Jurkat, Clone E6-1 (cell line): ENCODE measurements around the gene SMARCD1.

ENCODE experiments used
- DNase-seq: peaks from one replicate; pipeline ENCODE4 v3.0.0-alpha.2; 2011; ENCODE audit warnings: low read depth, low spot score
- H3K4me3 ChIP-seq: 2 replicates; pipeline ENCODE4 v1.5.1; 2011; ENCODE audit warnings: mild to moderate bottlenecking, low read length, control low read depth, moderate library complexity

Gene SMARCD1

DNA sequence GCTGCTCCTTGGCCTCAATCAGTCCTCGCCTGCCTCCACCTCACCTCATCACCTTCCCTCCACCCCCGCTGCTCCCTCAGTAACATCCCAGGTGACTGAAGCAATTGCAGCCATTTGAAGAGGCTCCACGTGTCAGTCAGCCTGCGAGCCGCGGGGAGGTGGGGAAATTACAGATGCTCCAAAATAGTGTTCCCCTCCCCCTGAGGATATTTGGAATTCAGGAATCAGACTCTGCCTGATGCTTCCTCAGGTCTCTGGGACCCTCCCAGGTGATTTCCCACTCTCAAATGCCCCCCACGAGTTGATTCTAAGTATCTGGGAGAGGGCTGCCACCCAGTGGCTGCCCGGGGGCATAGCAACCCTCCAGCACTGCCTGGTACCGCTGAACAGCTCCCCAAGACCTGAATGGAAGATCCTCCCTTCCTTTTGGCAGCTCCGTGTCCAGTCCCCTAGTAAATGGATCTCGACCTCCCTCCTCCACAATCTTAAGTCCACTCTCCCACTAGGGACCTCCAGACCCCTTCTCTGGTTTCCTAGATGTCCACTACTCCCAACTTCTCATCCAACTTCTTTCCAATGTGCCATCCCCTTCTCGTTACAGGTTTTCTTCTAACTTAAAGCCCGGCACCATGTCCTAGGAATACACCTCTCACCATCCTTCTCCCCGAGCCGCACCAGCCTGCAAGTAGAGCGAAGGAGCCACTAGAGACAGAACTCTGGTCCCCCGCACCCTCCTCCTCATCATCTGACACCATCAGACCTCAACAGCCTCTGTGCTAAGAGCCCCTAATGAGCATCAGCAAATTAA is 29.1 kb upstream of the SMARCD1 start:
- H3K4me3 ChIP-seq: peak overlapping the region; percentile 38
- no peak for DNase-seq

- H3K4me3 ChIP-seq: peak overlapping the region; percentile 56
These were observed 28.5 kb upstream of the SMARCD1 start for GRCh38 chr12:50056639-50056976.

DNA sequence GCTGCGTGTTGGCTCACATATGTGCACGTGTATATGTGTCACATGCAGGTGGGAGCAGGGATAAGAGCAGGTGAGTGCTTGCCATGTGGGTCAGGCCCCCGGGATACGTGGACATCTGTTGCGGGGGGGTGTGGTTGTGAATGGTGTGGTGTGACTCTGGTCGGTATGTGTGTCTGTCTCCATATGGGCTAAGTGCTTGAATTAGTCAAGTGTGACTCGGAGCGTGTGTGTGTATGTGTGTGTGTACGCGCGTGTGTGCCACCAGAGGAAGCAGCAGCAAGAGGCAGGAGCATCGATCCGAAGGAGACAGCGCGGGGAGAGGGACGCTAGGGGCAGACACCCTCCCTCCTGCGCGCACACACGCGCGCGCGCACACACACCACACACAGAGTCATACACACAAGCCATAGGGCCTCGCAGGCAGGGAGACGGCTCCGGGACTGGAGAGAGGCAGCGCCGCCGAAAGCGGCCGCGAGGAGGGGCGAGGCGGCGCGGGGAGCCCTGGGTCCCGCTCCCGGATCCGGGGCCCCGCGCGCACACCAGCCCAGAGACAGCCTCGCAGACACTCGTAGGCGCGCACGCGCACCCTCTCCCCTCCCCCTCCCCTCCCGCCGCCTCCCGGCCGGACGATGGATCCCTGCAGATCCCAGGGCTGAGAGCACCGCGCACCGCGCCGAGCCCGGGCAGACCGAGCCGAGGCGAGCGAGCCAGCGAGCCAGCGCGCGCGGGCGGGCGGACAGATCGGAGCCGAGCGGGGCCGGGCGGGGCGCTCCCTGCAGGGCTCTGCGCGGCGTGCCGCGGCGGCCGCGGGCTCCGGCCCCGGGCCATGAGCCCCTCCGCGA is 27.9 kb upstream of the SMARCD1 start, which contains the start of gene ASIC1:
Gene ASIC1 (plus strand): TSS at position 597 of the 842 bp plus-strand sequence. CDS start 1,171 bp downstream, outside the sequence.
- H3K4me3 ChIP-seq: peak within 1 kb of the TSS; percentile 56
- DNase-seq: peak; percentile 66

More at GRCh38 chr12:50056639-50056976, 28.5 kb upstream of the SMARCD1 start:
- no peak for DNase-seq

- peak overlapping the region; percentile 56 for H3K4me3 ChIP-seq
- no peak for DNase-seq
These were observed 27.1 kb upstream of the SMARCD1 start for GRCh38 chr12:50057896-50058670.

- H3K4me3 ChIP-seq: peak overlapping the region; percentile 56
- DNase-seq: no peak
These were observed 26.3 kb upstream of the SMARCD1 start for GRCh38 chr12:50058743-50059312.

GRCh38 chr12:50059440-50060119 is 25.6 kb upstream of the SMARCD1 start:
- DNase-seq: peak; percentile 85
- peak overlapping the region; percentile 56 for H3K4me3 ChIP-seq

GRCh38 chr12:50060120-50060468 is 25.0 kb upstream of the SMARCD1 start:
- DNase-seq: no peak
- H3K4me3 ChIP-seq: peak overlapping the region; percentile 56

GRCh38 chr12:50061171-50061570 is 24.0 kb upstream of the SMARCD1 start:
- no peak for DNase-seq
- no peak overlapping the region for H3K4me3 ChIP-seq

DNA sequence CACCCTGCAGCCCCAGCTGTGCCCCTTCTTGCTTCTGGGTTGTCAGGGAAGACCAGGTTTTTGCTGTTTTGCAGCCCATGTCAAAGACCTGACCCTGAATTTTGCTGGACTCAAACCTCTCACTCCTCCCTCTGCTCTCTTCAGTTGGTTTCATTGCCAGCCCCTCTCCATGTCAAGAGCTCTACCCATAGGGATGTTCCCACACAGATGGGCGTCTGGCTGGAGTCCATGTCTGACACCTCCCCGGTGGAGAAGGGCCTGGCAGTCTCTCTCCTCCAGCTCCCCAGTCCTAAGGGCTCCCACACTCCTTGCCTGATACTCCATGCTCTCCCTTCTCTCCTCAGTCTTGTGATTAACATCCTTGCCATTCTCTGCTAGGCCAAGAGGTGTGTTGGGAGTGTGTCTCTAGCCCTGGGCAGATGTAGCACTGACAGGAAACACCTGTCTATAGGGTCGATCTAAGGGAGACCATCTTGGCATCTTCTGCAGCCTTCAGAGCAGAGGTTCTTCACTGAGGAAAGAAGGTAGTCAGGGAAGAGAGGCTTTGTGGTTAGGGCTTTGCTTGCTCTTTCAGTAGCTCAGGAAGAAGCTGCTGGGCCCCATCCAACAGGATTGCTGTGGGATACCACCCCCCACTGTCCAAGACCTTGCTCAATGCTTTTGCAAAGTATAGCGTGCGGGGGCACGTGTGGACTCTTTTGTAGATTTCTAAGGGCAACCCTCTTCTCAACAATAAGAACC is 23.0 kb upstream of the SMARCD1 start:
- H3K4me3 ChIP-seq: no peak overlapping the region
- DNase-seq: peak; percentile 77

- no peak for DNase-seq
- H3K4me3 ChIP-seq: no peak overlapping the region
These were observed 22.2 kb upstream of the SMARCD1 start for GRCh38 chr12:50062728-50063460.

DNA sequence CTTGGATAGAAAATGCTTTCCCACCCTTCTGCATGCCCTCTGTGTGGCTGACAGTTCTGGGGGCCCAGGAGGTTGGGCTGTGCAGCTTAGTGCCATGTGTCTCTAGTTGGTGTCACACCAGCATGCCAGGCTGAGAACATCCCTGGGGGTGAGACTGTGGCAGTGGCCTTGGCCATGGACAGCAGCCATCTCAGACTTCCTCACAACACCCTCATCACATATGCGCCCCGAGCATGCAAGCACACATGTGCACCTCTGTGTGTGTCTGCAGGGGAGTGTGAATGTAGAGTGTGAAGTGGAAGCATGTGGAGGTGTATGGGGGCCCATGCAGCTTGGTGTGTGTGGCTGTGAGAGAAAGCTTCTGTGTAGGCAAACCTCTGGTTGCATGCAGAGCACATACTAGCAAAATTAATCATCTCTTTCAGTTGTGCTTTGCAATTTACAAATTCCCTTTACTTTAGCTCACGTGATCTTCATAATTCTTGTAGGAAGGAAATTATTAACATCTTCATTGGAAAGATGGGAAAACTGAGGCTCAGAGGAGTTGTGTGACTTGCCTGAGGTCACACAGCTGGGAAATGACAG is 19.3 kb upstream of the SMARCD1 start:
- no peak overlapping the region for H3K4me3 ChIP-seq
- no peak for DNase-seq

- H3K4me3 ChIP-seq: no peak overlapping the region
- DNase-seq: no peak
These were observed 18.7 kb upstream of the SMARCD1 start for GRCh38 chr12:50066402-50066801.

GRCh38 chr12:50069069-50069468 is 16.1 kb upstream of the SMARCD1 start:
- no peak overlapping the region for H3K4me3 ChIP-seq
- DNase-seq: no peak

DNA sequence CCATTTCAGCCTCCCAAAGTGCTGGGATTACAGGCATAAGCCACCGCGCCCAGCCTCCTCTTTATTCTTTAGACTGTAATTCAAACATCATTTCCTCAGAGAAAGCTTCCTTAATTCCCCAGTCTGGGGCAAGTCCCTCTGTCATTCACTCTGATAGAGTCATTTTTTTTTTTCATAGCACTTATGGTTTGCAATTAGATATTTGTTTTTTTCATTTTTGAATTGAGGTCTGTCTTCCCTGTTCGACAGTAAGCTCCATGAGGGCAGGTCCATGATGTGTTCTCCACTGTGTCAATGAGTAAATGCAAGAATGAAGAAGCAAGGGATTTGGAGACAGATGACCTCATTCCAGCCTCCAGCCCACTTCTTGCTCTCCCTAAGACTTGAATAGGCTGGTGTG is 15.6 kb upstream of the SMARCD1 start:
- no peak for DNase-seq
- H3K4me3 ChIP-seq: no peak overlapping the region

- DNase-seq: peak; percentile 61
- no peak overlapping the region for H3K4me3 ChIP-seq
These were observed 14.7 kb upstream of the SMARCD1 start for GRCh38 chr12:50070314-50071060.

DNA sequence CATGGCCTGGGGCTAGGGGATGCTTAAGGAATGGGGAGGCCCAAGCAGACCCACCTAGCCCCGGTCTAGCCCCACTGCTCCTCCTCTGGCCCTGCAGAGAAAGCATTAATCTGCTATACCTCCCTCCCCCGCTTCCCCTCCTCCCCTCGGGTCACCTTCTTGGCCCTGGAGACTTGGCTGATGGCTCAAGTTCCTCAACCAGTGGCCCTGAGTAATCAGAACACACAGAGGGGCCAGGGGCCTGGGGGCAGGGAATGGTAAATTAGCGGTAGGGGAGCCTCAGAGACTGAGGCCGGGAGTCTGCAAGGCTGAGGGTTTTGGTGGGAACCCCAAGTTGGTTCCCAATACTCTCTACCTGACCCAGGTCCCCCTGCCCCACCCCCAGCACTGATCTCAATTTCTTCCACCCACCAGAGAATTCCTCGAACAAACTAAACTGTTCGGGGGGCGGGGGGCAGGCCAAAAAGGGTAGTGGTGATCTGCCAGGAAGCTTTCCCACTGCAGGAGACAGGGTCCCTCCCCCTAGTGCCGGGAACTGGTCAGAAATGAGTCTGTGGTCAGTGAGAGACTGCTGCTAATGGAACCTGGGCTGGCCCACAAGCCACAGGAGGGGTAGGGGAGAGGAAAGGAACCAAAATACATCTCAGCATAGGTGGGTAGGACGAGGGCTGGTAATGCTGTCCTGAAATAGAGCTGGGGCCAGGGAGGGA is 12.8 kb upstream of the SMARCD1 start:
- DNase-seq: no peak
- no peak overlapping the region for H3K4me3 ChIP-seq
